Measurements from ENCODE around the gene S1PR1. TPM values are rescaled to one million over a fixed set of nuclear protein-coding genes. Genes with fewer than 3 reads are reported as not detected.

S1PR1 gene
- total and polyA plus RNA-seq, 2 of the 13 experiments (the other 11 are each of a cell fraction or from before 2014, with no cell fraction given) = not detected

- TF ChIP-seq GFI1 (CRISPR knock-in tag; IDR thresholded peaks at IDR 0.05; ENCODE audit: borderline replicate concordance) = no peak
- no peak for TF ChIP-seq ZNF83 (CRISPR knock-in tag; IDR thresholded peaks at IDR 0.05; ENCODE audit: borderline replicate concordance)
- TF ChIP-seq MTA1 (CRISPR knock-in tag; IDR thresholded peaks at IDR 0.05; ENCODE audit: borderline replicate concordance) = peak; percentile 75; the same call in 1 of the 2 replicates
- no peak for TF ChIP-seq CERS6 (CRISPR knock-in tag; IDR thresholded peaks at IDR 0.05)
- TF ChIP-seq ZNF230 (CRISPR knock-in tag; IDR thresholded peaks at IDR 0.05) = peak; percentile 72; the same call in 1 of the 2 replicates
- no peak for TF ChIP-seq RFX1 (IDR thresholded peaks at IDR 0.05)
- no peak for TF ChIP-seq NFE2L1 (CRISPR knock-in tag; IDR thresholded peaks at IDR 0.05; ENCODE audit: borderline replicate concordance)
- TF ChIP-seq XBP1 (CRISPR knock-in tag; IDR thresholded peaks at IDR 0.05) = no peak
- no peak for TF ChIP-seq HIVEP1 (CRISPR knock-in tag; IDR thresholded peaks at IDR 0.05)
- peak; percentile 42; the same call in 1 of the 2 replicates for TF ChIP-seq NCOR1 (IDR thresholded peaks at IDR 0.05; ENCODE audit: borderline replicate concordance, low read length)
- TF ChIP-seq PTBP1 (IDR thresholded peaks at IDR 0.05; ENCODE audit: low read depth, low read length, poor library complexity, severe bottlenecking) = no peak
- TF ChIP-seq KAT2B (IDR thresholded peaks at IDR 0.05; ENCODE audit: borderline replicate concordance, low read depth, low read length) = no peak
- TF ChIP-seq PHF20 (CRISPR knock-in tag; IDR thresholded peaks at IDR 0.05) = peak; percentile 22; the same call in 1 of the 2 replicates
- no peak for TF ChIP-seq NR2C2 (CRISPR knock-in tag; IDR thresholded peaks at IDR 0.05; ENCODE audit: borderline replicate concordance)
- peak; percentile 53; the same call in 1 of the 2 replicates for TF ChIP-seq MIER2 (CRISPR knock-in tag; IDR thresholded peaks at IDR 0.05)
- no peak for TF ChIP-seq HNRNPL (IDR thresholded peaks at IDR 0.05; ENCODE audit: low read depth, low read length)
- TF ChIP-seq RELA (CRISPR knock-in tag; IDR thresholded peaks at IDR 0.05) = no peak
- TF ChIP-seq NFIC (IDR thresholded peaks at IDR 0.05; ENCODE audit: low read length) = 0 out of 2 replicates have a peak, but pooled peaks have one; percentile 16
- no peak for TF ChIP-seq ZNF546 (CRISPR knock-in tag; conservative IDR thresholded peaks at IDR 0.05)
- 0 out of 2 replicates have a peak, but pooled peaks have one; percentile 37 for TF ChIP-seq ZNF564 (CRISPR knock-in tag; IDR thresholded peaks at IDR 0.05)
- no peak; the same call in 1 of the 2 replicates for TF ChIP-seq ZNF263 (CRISPR knock-in tag; IDR thresholded peaks at IDR 0.05)
- no peak for TF ChIP-seq ZNF777 (CRISPR knock-in tag; IDR thresholded peaks at IDR 0.05)
- TF ChIP-seq NBN (conservative IDR thresholded peaks at IDR 0.05) = no peak
- TF ChIP-seq, protein P1, sequence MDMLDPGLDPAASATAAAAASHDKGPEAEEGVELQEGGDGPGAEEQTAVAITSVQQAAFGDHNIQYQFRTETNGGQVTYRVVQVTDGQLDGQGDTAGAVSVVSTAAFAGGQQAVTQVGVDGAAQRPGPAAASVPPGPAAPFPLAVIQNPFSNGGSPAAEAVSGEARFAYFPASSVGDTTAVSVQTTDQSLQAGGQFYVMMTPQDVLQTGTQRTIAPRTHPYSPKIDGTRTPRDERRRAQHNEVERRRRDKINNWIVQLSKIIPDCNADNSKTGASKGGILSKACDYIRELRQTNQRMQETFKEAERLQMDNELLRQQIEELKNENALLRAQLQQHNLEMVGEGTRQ (IDR thresholded peaks at IDR 0.05; ENCODE audit: low read depth, low read length) = no peak
- TF ChIP-seq, protein P1 (CRISPR knock-in tag; IDR thresholded peaks at IDR 0.05; ENCODE audit: borderline replicate concordance) = no peak
- no peak for TF ChIP-seq KDM4B (CRISPR knock-in tag; IDR thresholded peaks at IDR 0.05)
- TF ChIP-seq HNRNPK (IDR thresholded peaks at IDR 0.05; ENCODE audit: low read depth, low read length, poor library complexity, severe bottlenecking) = no peak
- TF ChIP-seq ZNF879 (CRISPR knock-in tag; IDR thresholded peaks at IDR 0.05) = no peak
- TF ChIP-seq ZBTB20 (CRISPR knock-in tag; IDR thresholded peaks at IDR 0.05; ENCODE audit: borderline replicate concordance, low read depth) = no peak
- no peak for TF ChIP-seq SYNCRIP (IDR thresholded peaks at IDR 0.05; ENCODE audit: insufficient read depth, low read depth, low read length)
Observed at GRCh38 chr1:101257500-101258325, 20.9 kb downstream of the S1PR1 start (continued).
